T-helper 2 cell treated with Interferon-gamma antibody and Interleukin-4, amounts not matched to agents 100 ng/mL and 5 ng/mL, for 36 hours (primary cell): ENCODE data around the gene POLR1D. TPM values are rescaled to one million over a fixed set of nuclear protein-coding genes. Genes with fewer than 3 reads are reported as not detected.

Experiments
- intact Hi-C: fragments of 100-400 bp; cut with micrococcal nuclease; formaldehyde crosslinking; loops from one replicate; pipeline ENCODE4 v1.15.1; 2023
- total RNA-seq: library from RNA; stranded (reverse); gene quantifications from 2 replicates; pipeline ENCODE4 v1.2.3, GENCODE V29; 2022

Gene POLR1D
- total RNA-seq, 1 donor from 2014 or later: 108 TPM

- intact Hi-C loops: no loop called here
Observed at GRCh38 chr13:27670861-27671260, 49.2 kb downstream of the POLR1D start.

GRCh38 chr13:27672025-27672424, 50.3 kb downstream of the POLR1D start:
- intact Hi-C loops: no loop called here

Other genes with a start within 250 kb of the POLR1D start
- 265 and 273 TPM in 2 replicates for gene GTF3A, start 197.3 kb upstream of the POLR1D start, total RNA-seq
- gene MTIF3, start 171.3 kb upstream of the POLR1D start, total RNA-seq: 41.1 and 42.3 TPM in 2 replicates
- gene LNX2, start 1.4 kb upstream of the POLR1D start, total RNA-seq: 7.2 and 7.7 TPM in 2 replicates
- not detected in 2 replicates for gene GSX1, start 170.6 kb downstream of the POLR1D start, total RNA-seq